Bronchial epithelial cell (primary cell): Measurements from ENCODE around the gene KCMF1. TPM values are rescaled to one million over a fixed set of nuclear protein-coding genes. Genes with fewer than 3 reads are reported as not detected.

Experiments used
- DNase-seq: peaks from one replicate; pipeline ENCODE4 v3.0.0-alpha.2; 2010; ENCODE audit warnings: low read depth
- FAIRE-seq: peaks from 2 replicates; lab custom pipeline; 2011; peaks lifted over from hg19 to GRCh38; lab: Jason Lieb, UNC
- H3K27me3 ChIP-seq: 2 replicates; pipeline ENCODE4 v1.5.1; 2011; ENCODE audit warnings: low read length; ENCODE audit not compliant: control insufficient read depth, insufficient read depth
- H3K36me3 ChIP-seq: 2 replicates; pipeline ENCODE4 v1.5.1; 2011; ENCODE audit warnings: low read length; ENCODE audit not compliant: control insufficient read depth, insufficient read depth
- H3K4me3 ChIP-seq: 2 replicates; pipeline ENCODE4 v1.5.1; 2011; ENCODE audit warnings: mild to moderate bottlenecking, low read depth, low read length, control low read depth
- total RNA-seq: library from RNA; depleted of rRNA; stranded (reverse); fragments of >200 nt; gene quantifications from 2 replicates; pipeline ENCODE4 v1.2.1, GENCODE V29; 2014
- TF ChIP-seq, protein P1 (sequence below): IDR thresholded peaks from 2 replicates; pipeline ENCODE4 v1.5.1; 2011; ENCODE audit warnings: mild to moderate bottlenecking, moderate library complexity, low read length, control low read depth, inconsistent platforms; ENCODE audit not compliant: insufficient read depth, severe bottlenecking

Gene KCMF1
- total RNA-seq: 174 and 180 TPM in 2 replicates

DNA sequence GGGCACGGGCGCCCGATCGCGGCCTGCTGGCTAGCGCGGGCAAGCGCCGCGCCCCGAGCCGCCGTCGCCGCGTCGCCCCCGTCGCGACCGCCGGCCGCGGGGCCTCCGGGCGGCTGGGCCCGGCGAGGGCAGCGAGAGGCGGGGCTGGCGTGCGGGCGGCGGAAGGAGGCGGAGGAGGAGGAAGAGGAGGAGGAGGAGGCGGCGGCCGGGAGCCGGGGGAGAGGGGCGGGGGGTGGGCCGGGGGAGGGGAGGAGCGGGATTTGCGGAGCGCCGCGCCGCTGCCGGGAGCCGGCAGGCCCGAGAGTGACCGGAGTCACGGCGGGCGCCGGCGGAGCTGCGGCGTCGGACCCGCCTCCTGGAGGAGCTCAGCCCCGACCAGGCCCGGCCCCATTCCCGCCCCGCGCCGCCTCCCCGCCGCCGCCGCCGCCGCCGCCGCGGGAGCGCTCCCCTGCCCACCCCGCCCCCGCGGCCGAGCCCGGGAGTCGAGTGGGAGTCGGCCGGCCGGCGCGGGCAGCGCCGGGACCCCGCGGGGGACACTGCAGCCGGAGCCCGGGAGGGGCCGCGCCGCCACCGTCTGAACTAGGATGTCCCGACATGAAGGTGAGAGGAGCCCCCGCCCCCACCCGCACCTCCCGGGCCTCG lies at the start of gene KCMF1:
KCMF1 (plus strand) TSS at position 294 of the 642 bp plus-strand sequence; CDS start at position 585, 291 bp downstream.
- Histone ChIP-seq H3K27me3 (no peaks in the 10 kb centered on the region), H3K36me3 (peaks cover 3% of the 10 kb centered on the region), H3K4me3 (peak within 1 kb of the TSS; percentile 67)
- FAIRE-seq (no peak), DNase-seq (peak; percentile 48)
- TF ChIP-seq, protein P1, sequence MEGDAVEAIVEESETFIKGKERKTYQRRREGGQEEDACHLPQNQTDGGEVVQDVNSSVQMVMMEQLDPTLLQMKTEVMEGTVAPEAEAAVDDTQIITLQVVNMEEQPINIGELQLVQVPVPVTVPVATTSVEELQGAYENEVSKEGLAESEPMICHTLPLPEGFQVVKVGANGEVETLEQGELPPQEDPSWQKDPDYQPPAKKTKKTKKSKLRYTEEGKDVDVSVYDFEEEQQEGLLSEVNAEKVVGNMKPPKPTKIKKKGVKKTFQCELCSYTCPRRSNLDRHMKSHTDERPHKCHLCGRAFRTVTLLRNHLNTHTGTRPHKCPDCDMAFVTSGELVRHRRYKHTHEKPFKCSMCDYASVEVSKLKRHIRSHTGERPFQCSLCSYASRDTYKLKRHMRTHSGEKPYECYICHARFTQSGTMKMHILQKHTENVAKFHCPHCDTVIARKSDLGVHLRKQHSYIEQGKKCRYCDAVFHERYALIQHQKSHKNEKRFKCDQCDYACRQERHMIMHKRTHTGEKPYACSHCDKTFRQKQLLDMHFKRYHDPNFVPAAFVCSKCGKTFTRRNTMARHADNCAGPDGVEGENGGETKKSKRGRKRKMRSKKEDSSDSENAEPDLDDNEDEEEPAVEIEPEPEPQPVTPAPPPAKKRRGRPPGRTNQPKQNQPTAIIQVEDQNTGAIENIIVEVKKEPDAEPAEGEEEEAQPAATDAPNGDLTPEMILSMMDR: no peak

DNA sequence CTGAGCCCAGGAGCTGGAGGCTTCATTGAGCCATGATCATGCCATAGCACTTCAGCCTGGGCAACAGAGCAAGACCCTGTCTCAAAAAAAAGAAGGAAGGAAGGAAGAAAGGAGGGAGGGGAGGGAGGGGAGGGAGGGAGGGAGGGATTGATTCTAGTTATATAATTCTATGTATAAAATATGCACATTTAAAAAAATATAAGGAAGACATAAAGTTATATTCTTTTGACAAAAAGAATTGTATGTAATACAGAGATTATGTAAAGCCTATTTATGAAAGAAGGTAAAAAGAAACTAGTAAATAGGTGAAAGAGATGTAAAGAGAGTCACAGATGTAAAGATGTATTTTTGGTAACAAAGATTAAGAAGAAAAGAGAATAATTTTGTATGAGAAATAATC lies 48.0 kb upstream of the KCMF1 start:
- Histone ChIP-seq H3K27me3 (no peaks in the 10 kb centered on the region), H3K4me3 (no peak overlapping the region), H3K36me3 (no peaks in the 10 kb centered on the region)
- FAIRE-seq (no peak), DNase-seq (no peak)
- TF ChIP-seq, protein P1: no peak

DNA sequence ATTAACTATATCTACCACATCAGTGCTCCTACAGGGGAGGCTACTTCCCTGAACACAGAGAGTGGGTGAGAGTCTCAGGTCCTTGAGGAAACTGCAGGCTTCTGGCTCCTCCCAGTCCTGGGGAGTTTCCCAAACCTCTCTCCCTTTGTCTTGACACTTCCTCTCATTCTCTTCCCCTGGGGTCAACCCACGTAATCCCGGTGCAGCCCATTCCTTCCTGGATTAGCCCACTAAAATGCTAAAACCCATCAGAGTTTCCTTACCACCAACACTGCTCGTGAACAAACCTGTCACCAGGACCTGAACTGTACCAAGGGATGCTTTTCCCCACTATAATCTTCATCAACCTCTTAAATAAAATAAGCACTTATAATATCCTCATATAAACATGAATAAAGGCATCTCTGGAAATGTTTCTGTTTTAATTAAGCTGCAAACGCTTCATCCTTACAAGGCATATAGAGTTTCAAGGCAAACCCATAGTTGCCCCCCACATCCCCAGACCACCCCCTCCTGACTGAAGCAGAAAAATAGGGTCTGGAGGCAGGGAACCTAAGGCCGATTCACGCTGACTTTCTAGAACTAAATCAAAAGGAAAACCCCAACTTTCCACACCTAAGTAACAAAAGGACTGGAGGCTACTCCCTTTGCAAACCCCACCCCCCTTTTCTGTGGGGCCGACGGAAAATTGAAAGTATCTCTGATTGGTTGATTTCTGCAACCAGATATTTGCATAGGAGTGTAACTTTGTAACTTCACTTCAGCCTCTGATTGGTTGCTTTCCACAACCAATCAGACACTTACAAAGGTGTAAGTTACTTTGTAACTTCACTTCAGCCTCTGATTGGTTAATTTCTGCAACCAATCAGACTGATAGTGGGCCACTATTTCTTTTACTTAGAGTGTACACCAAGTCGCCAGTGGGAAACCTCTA lies 46.5 kb upstream of the KCMF1 start:
- Histone ChIP-seq H3K27me3 (no peaks in the 10 kb centered on the region), H3K4me3 (no peak overlapping the region), H3K36me3 (no peaks in the 10 kb centered on the region)
- no peak for FAIRE-seq
- DNase-seq: peak; percentile 87
- TF ChIP-seq, protein P1: no peak

DNA sequence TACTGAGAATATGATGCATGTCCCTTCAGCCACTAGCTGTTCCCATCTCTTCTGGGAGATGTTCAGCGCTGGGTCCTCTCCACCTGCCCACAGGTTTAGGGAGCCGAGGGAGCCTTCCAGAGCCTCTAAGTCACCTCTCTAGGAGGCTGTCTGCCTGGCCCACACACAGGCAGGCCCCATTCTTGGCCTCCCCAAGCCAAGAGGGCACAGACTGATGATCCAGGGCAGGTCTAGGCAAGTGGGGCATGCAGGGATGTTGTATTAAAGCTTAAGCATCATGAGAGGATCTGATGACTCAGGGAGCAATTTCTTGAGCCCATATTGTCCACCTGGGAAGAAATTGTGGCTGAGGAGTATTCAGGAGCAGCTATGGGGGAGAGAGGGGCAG lies 45.6 kb upstream of the KCMF1 start:
- DNase-seq (peak; percentile 95), FAIRE-seq (no peak)
- no peaks in the 10 kb centered on the region for H3K27me3 ChIP-seq
- TF ChIP-seq, protein P1: no peak
- no peaks in the 10 kb centered on the region for H3K36me3 ChIP-seq
- H3K4me3 ChIP-seq: no peak overlapping the region

DNA sequence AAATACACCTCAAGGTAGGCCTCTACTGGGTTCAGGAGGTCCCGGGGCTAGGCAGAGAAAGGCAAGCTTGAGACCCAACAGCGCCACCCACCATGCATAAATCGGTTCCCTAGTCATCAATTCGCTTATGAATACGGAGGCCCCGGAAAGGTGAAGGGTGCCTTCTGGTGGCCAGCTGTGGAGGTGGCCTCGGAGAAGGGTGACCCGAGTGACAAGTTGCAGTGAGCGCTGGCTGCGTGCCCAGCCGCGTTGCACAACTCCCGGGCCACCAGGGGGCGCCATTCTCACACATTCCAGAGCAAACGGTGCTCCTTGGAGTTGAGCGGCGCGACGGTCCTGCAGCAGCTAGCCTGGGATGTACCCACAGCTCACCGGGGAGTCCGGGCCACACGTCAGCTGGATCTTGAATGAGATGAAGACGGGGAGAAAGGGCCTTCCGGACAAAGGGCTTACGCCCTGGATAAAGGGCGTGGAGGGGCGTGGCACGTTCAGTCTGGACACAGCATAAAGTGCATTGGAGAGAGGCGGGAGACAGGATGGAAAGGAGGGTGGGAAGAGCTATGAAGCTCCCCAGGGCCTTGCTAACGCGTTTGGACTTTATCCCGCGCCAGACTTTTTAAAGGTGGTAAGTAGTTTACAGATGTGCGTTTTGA lies 45.1 kb upstream of the KCMF1 start:
- FAIRE-seq (no peak), DNase-seq (peak; percentile 81)
- Histone ChIP-seq H3K36me3 (no peaks in the 10 kb centered on the region), H3K27me3 (no peaks in the 10 kb centered on the region), H3K4me3 (peak overlapping the region; percentile 28)
- TF ChIP-seq, protein P1: peak; percentile 95
